H1 (cell line): ENCODE measurements around the gene NOTCH2. TPM values are rescaled to one million over a fixed set of nuclear protein-coding genes. Genes with fewer than 3 reads are reported as not detected.

Experiments used
- CTCF ChIA-PET: fragments of 300-600 bp; sonication (Branson Sonifier 250); formaldehyde crosslinking; loops from one replicate; lab custom pipeline; 2021; ENCODE audit not compliant: partially characterized antibody; lab: Charles Lee
- POLR2A ChIA-PET: fragments of 300-600 bp; sonication (Branson Sonifier 250); formaldehyde crosslinking; loops from one replicate; lab custom pipeline; 2021; ENCODE audit warnings: inconsistent platforms; ENCODE audit not compliant: partially characterized antibody; lab: Charles Lee
- DNase-seq, 2 experiments: peaks; one replicate each; pipeline versions ENCODE4 v3.0.0 to v3.0.0-alpha.2; 2010 to 2022; ENCODE audit warnings: low spot score in 2 of 2, low read depth in 1 of 2, mixed read lengths in 1 of 2
- FAIRE-seq: peaks from 2 replicates; lab custom pipeline; 2011; peaks lifted over from hg19 to GRCh38; lab: Jason Lieb, UNC
- H2AFZ ChIP-seq: 2 replicates; pipeline ENCODE4 v1.8.1; 2012; ENCODE audit warnings: low read length, inconsistent platforms
- H2AK5ac ChIP-seq: 2 replicates; pipeline ENCODE4 v1.6.1; 2013; ENCODE audit warnings: low read depth, low read length
- H2BK120ac ChIP-seq: replicated peaks from 2 replicates; pipeline ENCODE3; 2013; ENCODE audit warnings: low read depth, low read length, inconsistent platforms
- H2BK12ac ChIP-seq: 2 replicates; pipeline ENCODE4 v1.6.1; 2013; ENCODE audit warnings: low read depth, low read length
- H2BK15ac ChIP-seq: 2 replicates; pipeline ENCODE4 v1.6.1; 2013; ENCODE audit warnings: low read length
- H2BK20ac ChIP-seq: 2 replicates; pipeline ENCODE4 v1.6.1; 2013; ENCODE audit warnings: low read length
- H2BK5ac ChIP-seq: 2 replicates; pipeline ENCODE4 v1.6.1; 2013; ENCODE audit warnings: low read depth, low read length
- H3K14ac ChIP-seq: 2 replicates; pipeline ENCODE4 v1.6.1; 2013; ENCODE audit warnings: inconsistent platforms; ENCODE audit not compliant: insufficient read length
- H3K18ac ChIP-seq: 2 replicates; pipeline ENCODE4 v1.6.1; 2013; ENCODE audit warnings: low read length; ENCODE audit errors: extremely low read depth
- H3K23ac ChIP-seq: 2 replicates; pipeline ENCODE4 v1.6.1; 2013; ENCODE audit warnings: inconsistent platforms; ENCODE audit not compliant: insufficient read length
- H3K23me2 ChIP-seq: 2 replicates; pipeline ENCODE4 v1.6.1; 2013; ENCODE audit warnings: low read depth, low read length
- H3K27ac ChIP-seq: 2 replicates; pipeline ENCODE4 v1.6.1; 2011; ENCODE audit warnings: low read depth, low read length, inconsistent platforms
- H3K27me3 ChIP-seq, 4 experiments: replicated peaks in 1 of 4; 1 replicate in 1 of 4; 2 replicates in 3 of 4; pipeline versions ENCODE4 v1.6.1 to v1.8.1; 2011 to 2013; ENCODE audit warnings: low read length in 3 of 4, mild to moderate bottlenecking in 3 of 4, inconsistent platforms in 2 of 4, mixed read lengths in 2 of 4, moderate library complexity in 1 of 4; ENCODE audit not compliant: control insufficient read depth in 3 of 4, insufficient read depth in 3 of 4; ENCODE audit errors: extremely low read depth in 1 of 4
- H3K36me3 ChIP-seq, 4 experiments: 2 replicates each; pipeline versions ENCODE4 v1.6.1 to v1.8.1; 2011 to 2013; ENCODE audit warnings: mild to moderate bottlenecking in 4 of 4, low read length in 3 of 4, moderate library complexity in 2 of 4, control low read depth in 1 of 4, inconsistent platforms in 1 of 4; ENCODE audit not compliant: insufficient read depth in 4 of 4, control insufficient read depth in 2 of 4
- H3K4ac ChIP-seq: replicated peaks from 2 replicates; pipeline ENCODE3; 2013; ENCODE audit warnings: low read length, low read depth, mixed read lengths, inconsistent platforms; ENCODE audit not compliant: insufficient read length
- H3K4me1 ChIP-seq, 4 experiments: replicated peaks in 1 of 4; 1 replicate in 1 of 4; 2 replicates in 3 of 4; pipeline versions ENCODE4 v1.6.1 to v1.8.1; 2011 to 2013; ENCODE audit warnings: low read length in 3 of 4, inconsistent platforms in 2 of 4, mixed read lengths in 1 of 4; ENCODE audit not compliant: insufficient read depth in 4 of 4, control insufficient read depth in 3 of 4
- H3K4me2 ChIP-seq, 2 experiments: 2 replicates each; pipeline versions ENCODE4 v1.6.1 to v1.8.1; 2011 to 2013; ENCODE audit warnings: low read depth in 2 of 2, low read length in 2 of 2, control low read depth in 1 of 2, inconsistent platforms in 1 of 2, mild to moderate bottlenecking in 1 of 2; ENCODE audit not compliant: insufficient read depth in 1 of 2
- H3K4me3 ChIP-seq, 4 experiments: fragments of 200-600, 300-600 bp in 1 of 4; sonication (generic), shearing (Covaris generic), sonication (Bioruptor Twin) in 1 of 4; 2 replicates each; pipeline versions ENCODE4 v1.5.1 to v1.8.1; 2011 to 2016; ENCODE audit warnings: low read length in 4 of 4, low read depth in 3 of 4, control low read depth in 2 of 4, inconsistent platforms in 2 of 4, mild to moderate bottlenecking in 2 of 4, mixed read lengths in 1 of 4, moderate library complexity in 1 of 4; ENCODE audit not compliant: insufficient read depth in 2 of 4; ENCODE audit errors: extremely low read depth in 1 of 4
- H3K56ac ChIP-seq: replicated peaks from 2 replicates; pipeline ENCODE3; 2013; ENCODE audit warnings: low read depth, mild to moderate bottlenecking, mixed read lengths, low read length, inconsistent platforms; ENCODE audit not compliant: insufficient read length
- H3K79me1 ChIP-seq: 2 replicates; pipeline ENCODE4 v1.6.1; 2013; ENCODE audit warnings: low read depth, low read length, control low read depth
- H3K79me2 ChIP-seq, 2 experiments: 2 replicates each; pipeline versions ENCODE4 v1.6.1 to v1.8.1; 2012 to 2013; ENCODE audit warnings: low read length in 2 of 2, mild to moderate bottlenecking in 2 of 2, inconsistent platforms in 1 of 2; ENCODE audit not compliant: insufficient read depth in 2 of 2, control insufficient read depth in 1 of 2
- H3K9ac ChIP-seq, 4 experiments: replicated peaks in 1 of 4; 1 replicate in 1 of 4; 2 replicates in 3 of 4; pipeline versions ENCODE4 v1.6.1 to v1.8.1; 2011 to 2013; ENCODE audit warnings: low read depth in 3 of 4, low read length in 3 of 4, control low read depth in 2 of 4, mild to moderate bottlenecking in 2 of 4, moderate library complexity in 2 of 4, inconsistent platforms in 1 of 4; ENCODE audit errors: extremely low read depth in 1 of 4
- H3K9me3 ChIP-seq, 2 experiments: 2 replicates each; pipeline versions ENCODE4 v1.6.1 to v1.8.1; 2012 to 2013; ENCODE audit warnings: mild to moderate bottlenecking in 2 of 2, moderate library complexity in 2 of 2, control low read depth in 1 of 2, inconsistent platforms in 1 of 2, low read depth in 1 of 2, low read length in 1 of 2, mixed read lengths in 1 of 2; ENCODE audit not compliant: insufficient read depth in 2 of 2
- H4K20me1 ChIP-seq, 2 experiments: replicated peaks in 1 of 2; 2 replicates each; pipeline versions ENCODE3 to v1.8.1; 2011 to 2013; ENCODE audit warnings: inconsistent platforms in 2 of 2, low read length in 2 of 2, mild to moderate bottlenecking in 1 of 2; ENCODE audit not compliant: insufficient read depth in 2 of 2, control insufficient read depth in 1 of 2
- H4K5ac ChIP-seq: 2 replicates; pipeline ENCODE4 v1.6.1; 2013; ENCODE audit warnings: low read length, low read depth, mixed read lengths, inconsistent platforms; ENCODE audit not compliant: insufficient read length
- H4K8ac ChIP-seq: 2 replicates; pipeline ENCODE4 v1.8.0; 2013; ENCODE audit warnings: mild to moderate bottlenecking, moderate library complexity, low read length, inconsistent platforms; ENCODE audit not compliant: insufficient read depth; ENCODE audit errors: extremely low read depth
- H4K91ac ChIP-seq: replicated peaks from 2 replicates; pipeline ENCODE3; 2013; ENCODE audit warnings: low read length, mixed read lengths, inconsistent platforms; ENCODE audit not compliant: insufficient read length
- CHD1 ChIP-seq: IDR thresholded peaks from 2 replicates; pipeline ENCODE4 v1.6.1; 2012; ENCODE audit warnings: low read depth, low read length, improper control_type of control experiment
- EZH2 ChIP-seq: fragments of 200-600 bp; sonication (generic); IDR thresholded peaks from 2 replicates; pipeline ENCODE4 v1.7.1; 2012; ENCODE audit warnings: low read depth, mild to moderate bottlenecking, moderate library complexity, low read length, inconsistent platforms; ENCODE audit not compliant: severe bottlenecking
- FOSL1 ChIP-seq: IDR thresholded peaks from 2 replicates; pipeline ENCODE4 v1.6.1; 2011; ENCODE audit warnings: mild to moderate bottlenecking, low read depth, low read length, moderate library complexity; ENCODE audit not compliant: insufficient read depth
- KDM4A ChIP-seq: IDR thresholded peaks from one replicate; pipeline ENCODE4 v1.7.1; 2012; ENCODE audit warnings: low read depth, mild to moderate bottlenecking, moderate library complexity, low read length, inconsistent platforms; ENCODE audit not compliant: severe bottlenecking
- RAD21 ChIP-seq, 2 experiments: IDR thresholded peaks in 1 of 2; conservative IDR thresholded peaks in 1 of 2; 2 replicates each; pipeline ENCODE4 v1.6.1; 2011; ENCODE audit warnings: low read depth in 2 of 2, low read length in 2 of 2, improper control_type of control experiment in 1 of 2, inconsistent platforms in 1 of 2, mild to moderate bottlenecking in 1 of 2, moderate library complexity in 1 of 2
- ZNF274 ChIP-seq: IDR thresholded peaks from 2 replicates; pipeline ENCODE4 v1.7.0; 2012; ENCODE audit warnings: low read length, borderline replicate concordance; ENCODE audit errors: extremely low read depth
- WGBS, 2 experiments: shearing (Covaris generic) in 1 of 2; methylation state at CpG; one replicate each; pipeline versions ENCODE4 v1.1.6 to v1.1.7; 2013 to 2015; ENCODE audit warnings: low lambda C conversion rate in 2 of 2, mixed read lengths in 2 of 2, inconsistent platforms in 1 of 2, low coverage in 1 of 2, missing lambda C conversion rate in 1 of 2; ENCODE audit not compliant: insufficient replicate concordance in 2 of 2, insufficient coverage in 1 of 2, insufficient read length in 1 of 2; ENCODE audit errors: extremely low coverage in 1 of 2, missing lambda C conversion rate in 1 of 2; 5-methylcytosine and 5-hydroxymethylcytosine counted together
- polyA plus RNA-seq, 7 experiments: library from polyadenylated mRNA; depleted of rRNA in 3 of 7; stranded (reverse) in 5 of 7; unstranded in 2 of 7; fragments of >200 nt in 5 of 7; fragments of 200-250 nt in 2 of 7; gene quantifications; 1 replicate in 5 of 7; 2 replicates in 1 of 7; 4 replicates in 1 of 7; pipeline versions ENCODE4 v1.2.1 to v1.2.3, GENCODE V29; 2011 to 2013; ENCODE audit warnings: missing spikeins in 2 of 7, mixed read lengths in 2 of 7
- total RNA-seq: library from RNA; stranded (reverse); fragmentation: NEBNext Ultra II Directional; extraction: Animal tissue kit (Norgen Biotek cat#: 25700); gene quantifications from 2 replicates; pipeline ENCODE4 v1.2.1, GENCODE V29; 2021

Gene NOTCH2
- total and polyA plus RNA-seq, 2 of the 8 experiments (the other 6 are each of a cell fraction or from before 2014, with no cell fraction given) = 17.7 to 63.0 TPM

DNA sequence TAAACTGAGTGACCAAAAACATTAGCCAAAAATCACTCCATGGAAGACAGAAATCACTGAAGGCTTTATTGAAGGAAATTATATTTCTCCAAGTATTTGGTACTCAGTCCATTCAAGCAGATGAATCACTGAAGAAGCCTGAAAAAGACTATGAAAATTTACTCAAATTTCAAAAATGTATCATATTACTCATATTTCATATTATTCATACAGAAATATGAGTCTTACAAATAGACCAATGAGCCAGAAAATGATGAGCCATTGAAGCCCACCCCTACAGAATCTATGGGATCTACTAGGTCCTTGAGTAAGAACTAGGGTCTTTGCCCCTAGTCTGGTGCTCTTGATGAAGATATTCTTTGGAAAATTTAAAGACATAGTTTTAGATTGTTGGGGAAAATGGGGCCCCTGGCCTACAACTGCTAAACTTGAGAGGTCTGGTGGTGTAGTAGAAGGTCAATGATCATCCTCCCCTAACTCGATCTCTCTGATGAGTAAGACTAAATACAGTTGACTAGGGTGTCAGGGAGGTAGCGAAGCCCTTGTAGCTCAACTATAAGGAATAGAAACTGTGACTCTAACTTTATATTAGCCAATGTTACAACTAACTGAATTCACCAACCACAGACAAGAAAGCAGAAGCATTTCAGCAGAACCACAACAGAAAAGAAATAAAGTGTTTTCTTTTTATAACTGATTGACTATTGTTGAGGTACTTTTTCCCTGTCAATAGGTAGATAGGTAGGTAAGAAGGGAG is 81.0 kb downstream of the NOTCH2 start:
- no peak for TF ChIP-seq KDM4A
- TF ChIP-seq ZNF274 = no peak
- no peak for TF ChIP-seq EZH2
- no peak for TF ChIP-seq RAD21 (IDR thresholded peaks at IDR 0.05 in 1 of 2, conservative IDR thresholded peaks at IDR 0.05 in 1 of 2; ENCODE audit: low read depth in 2 of 2, low read length in 2 of 2)
- no peak for TF ChIP-seq CHD1
- TF ChIP-seq FOSL1 = no peak
- TF ChIP-seq, all 59 proteins: peak for 0
- Histone ChIP-seq H3K14ac (no peak overlapping the region), H4K91ac (no peak overlapping the region), H3K56ac (no peak overlapping the region), H3K4me3 (no peak overlapping the region), H3K9ac (no peak overlapping the region), H3K9me3 (no peaks in the 10 kb centered on the region), H3K23me2 (no peaks in the 10 kb centered on the region), H4K5ac (no peak overlapping the region), H3K79me2 (no peaks in the 10 kb centered on the region), H2BK120ac (no peak overlapping the region), H3K27me3 (no peaks in the 10 kb centered on the region), H2BK15ac (no peak overlapping the region), H3K36me3 (no peaks in the 10 kb centered on the region; a peak in 2 of 8 replicates), H2BK5ac (no peak overlapping the region), H3K4me2 (no peak overlapping the region), H4K8ac (no peak overlapping the region), H2BK12ac (no peak overlapping the region), H3K4ac (no peak overlapping the region), H2AK5ac (no peak overlapping the region), H2AFZ (no peak overlapping the region), H3K79me1 (no peaks in the 10 kb centered on the region), H2BK20ac (no peak overlapping the region), H3K18ac (no peak overlapping the region), H4K20me1 (no peaks in the 10 kb centered on the region), H3K27ac (no peak overlapping the region), H3K4me1 (peaks cover 0 to 4% (median 0%) of the 10 kb centered on the region in 4 experiments; a peak in 1 of 7 replicates), H3K23ac (no peak overlapping the region)
- POLR2A ChIA-PET = no interaction called here
- no peak for DNase-seq
- CTCF ChIA-PET = interaction anchor here (3.6 kb wide), 1 partner anchor 21 kb away, joined by 14 read pairs; no protein-coding TSS in a partner anchor
- no peak for FAIRE-seq
- WGBS, 2 experiments = 100% methylated on average over 2 of the region's 2 CpGs; no CpG with 5 or more reads in 1 of the 2 experiments
